Ureter (tissue), 1 donor: ENCODE results near the gene MET. TPM values are rescaled to one million over a fixed set of nuclear protein-coding genes. Genes with fewer than 3 reads are reported as not detected.
A peak's percentile ranks its signal among the peaks of the same experiment; 100 is the strongest.
"Not testable (repeated sequence)": the region's sequence is repeated elsewhere in the genome, so short reads cannot be mapped to it uniquely, and the experiment has no call there.

Experiments
- DNase-seq: peaks from one replicate; pipeline ENCODE4 v3.0.0-alpha.2; 2020; ENCODE audit warnings: low spot score
- total RNA-seq: library from RNA; stranded (reverse); gene quantifications from one replicate; pipeline ENCODE4 v1.2.4, GENCODE V29; 2023
- donor health status: DM: yes; HTN: yes; CAD: no.

Gene MET
- total RNA-seq, 1 donor from 2014 or later, result 54.1 TPM

GRCh38 chr7:116752305-116753074, 80.5 kb downstream of the MET start:
- DNase-seq, result no peak

GRCh38 chr7:116753130-116753529, 81.1 kb downstream of the MET start:
- no peak for DNase-seq

DNA sequence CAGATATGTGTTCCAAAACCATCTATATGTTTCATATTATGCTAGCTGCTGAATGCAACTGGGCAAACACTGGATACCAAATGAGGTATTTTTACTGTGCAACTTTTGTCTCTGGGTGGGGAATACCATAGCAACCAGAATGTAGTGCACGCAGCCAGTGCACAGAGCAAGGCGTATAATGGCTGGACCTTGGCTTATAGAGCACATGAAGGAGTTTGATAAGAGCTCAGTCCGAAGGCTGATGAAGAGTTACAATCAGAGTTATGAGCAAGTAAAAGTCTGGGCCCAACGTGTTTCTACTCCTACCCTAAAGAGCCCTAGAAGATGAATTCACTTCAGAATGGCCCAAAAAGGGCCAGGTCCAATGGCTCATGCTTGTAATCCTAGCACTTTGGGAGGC, 82.2 kb downstream of the MET start:
- DNase-seq, result no peak

- DNase-seq, result no peak
Measured at GRCh38 chr7:116757283-116757682, 85.3 kb downstream of the MET start.

DNA sequence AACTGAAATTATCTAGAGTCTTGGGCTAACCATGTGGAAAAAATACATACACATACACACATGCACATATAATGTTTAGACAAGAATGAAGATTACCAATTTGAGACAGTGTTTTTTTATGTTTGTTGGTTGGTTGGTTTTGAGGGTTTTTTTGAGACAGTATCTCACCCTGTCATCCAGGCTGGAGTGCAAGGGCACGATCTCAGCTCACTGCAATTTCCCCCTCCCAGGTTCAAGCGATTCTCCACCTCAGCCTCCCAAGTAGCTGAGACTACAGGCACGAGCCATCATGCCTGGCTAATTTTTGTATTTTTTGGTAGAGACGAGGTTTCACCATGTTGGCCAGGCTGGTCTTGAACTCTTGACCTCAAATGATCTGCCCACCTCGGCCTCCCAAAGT, 87.6 kb downstream of the MET start:
- DNase-seq, result not testable (repeated sequence)

- no peak for DNase-seq
Measured at GRCh38 chr7:116762971-116763370, 91.0 kb downstream of the MET start.

DNA sequence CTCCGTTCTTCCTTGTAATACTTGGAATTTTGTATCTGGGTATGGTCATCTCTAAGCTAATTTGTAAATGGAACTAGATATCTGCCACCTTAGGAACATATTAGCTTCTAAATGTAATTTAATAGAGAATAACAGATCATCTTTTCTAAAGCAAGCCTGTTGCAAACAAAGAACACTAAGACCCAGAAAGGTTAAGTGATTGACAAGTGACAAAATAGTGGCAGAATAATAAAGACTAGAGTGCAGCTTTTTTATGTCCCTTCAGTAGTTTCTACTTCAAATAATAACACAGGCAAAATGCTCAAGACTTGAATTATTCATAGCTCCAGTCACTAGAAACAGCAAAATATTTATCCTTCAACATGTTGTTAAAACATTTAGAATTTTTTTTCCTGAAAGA, 91.7 kb downstream of the MET start:
- DNase-seq, result no peak

GRCh38 chr7:116766881-116767280, 94.9 kb downstream of the MET start:
- no peak for DNase-seq

- no peak for DNase-seq
Measured at GRCh38 chr7:116769546-116769945, 97.5 kb downstream of the MET start.

GRCh38 chr7:116770941-116771340, 98.9 kb downstream of the MET start:
- DNase-seq, result no peak

DNA sequence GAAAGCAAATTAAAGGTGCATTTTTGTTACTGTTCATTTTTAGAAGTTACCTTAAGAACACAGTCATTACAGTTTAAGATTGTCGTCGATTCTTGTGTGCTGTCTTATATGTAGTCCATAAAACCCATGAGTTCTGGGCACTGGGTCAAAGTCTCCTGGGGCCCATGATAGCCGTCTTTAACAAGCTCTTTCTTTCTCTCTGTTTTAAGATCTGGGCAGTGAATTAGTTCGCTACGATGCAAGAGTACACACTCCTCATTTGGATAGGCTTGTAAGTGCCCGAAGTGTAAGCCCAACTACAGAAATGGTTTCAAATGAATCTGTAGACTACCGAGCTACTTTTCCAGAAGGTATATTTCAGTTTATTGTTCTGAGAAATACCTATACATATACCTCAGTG, 99.6 kb downstream of the MET start:
- DNase-seq, result no peak

GRCh38 chr7:116772423-116772863, 100.4 kb downstream of the MET start:
- no peak for DNase-seq

- DNase-seq, result no peak
Measured at GRCh38 chr7:116772926-116773749, 101.1 kb downstream of the MET start.

DNA sequence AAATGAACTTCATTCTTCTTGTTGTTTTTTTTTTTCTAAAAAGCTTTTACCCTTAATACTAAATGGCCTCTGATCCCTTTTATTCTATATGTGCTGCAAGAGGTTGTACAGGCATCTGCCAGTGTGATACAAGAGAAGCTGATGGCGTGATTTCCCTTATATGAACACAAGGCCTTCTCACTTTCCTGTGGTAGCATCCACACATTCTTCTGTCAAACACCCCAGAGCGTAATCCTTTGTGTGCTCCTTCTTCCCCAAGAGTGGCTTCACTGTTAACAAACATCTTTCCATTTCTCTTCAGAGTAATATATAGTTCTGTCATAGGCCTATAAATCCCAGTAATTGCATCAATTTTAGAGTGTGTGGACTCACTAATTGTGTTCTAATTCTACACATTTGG, 104.0 kb downstream of the MET start:
- no peak for DNase-seq

DNA sequence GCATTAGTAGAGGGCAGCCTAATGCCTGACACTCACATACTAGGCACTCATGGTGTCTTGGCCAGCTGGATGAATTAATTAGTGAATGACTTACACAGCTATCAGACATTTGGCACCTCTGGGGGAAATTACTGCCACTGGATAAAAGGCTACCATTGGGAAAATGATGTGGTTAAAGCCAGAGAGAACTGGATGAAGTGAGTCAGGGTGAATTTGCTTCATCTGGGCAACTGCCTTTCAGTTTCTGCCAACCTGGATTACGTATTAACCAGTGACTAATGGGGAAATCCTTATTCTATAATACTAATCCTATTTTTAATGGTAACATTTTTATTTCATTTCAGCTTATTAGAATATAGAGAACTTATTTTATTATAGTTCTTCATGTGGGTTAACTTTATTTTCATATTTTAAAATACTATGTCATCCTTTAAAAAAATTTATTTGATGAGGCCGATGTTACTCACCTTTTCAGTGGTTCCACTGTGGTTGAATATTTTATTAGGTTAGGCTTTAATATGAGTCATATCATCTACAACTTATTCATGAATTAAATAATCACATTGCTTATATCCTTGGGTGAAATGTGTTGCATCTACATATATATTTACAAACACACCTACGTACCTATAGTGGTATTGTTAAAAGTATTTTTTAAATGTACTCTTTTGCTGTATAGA, 104.8 kb downstream of the MET start:
- DNase-seq, result no peak

DNA sequence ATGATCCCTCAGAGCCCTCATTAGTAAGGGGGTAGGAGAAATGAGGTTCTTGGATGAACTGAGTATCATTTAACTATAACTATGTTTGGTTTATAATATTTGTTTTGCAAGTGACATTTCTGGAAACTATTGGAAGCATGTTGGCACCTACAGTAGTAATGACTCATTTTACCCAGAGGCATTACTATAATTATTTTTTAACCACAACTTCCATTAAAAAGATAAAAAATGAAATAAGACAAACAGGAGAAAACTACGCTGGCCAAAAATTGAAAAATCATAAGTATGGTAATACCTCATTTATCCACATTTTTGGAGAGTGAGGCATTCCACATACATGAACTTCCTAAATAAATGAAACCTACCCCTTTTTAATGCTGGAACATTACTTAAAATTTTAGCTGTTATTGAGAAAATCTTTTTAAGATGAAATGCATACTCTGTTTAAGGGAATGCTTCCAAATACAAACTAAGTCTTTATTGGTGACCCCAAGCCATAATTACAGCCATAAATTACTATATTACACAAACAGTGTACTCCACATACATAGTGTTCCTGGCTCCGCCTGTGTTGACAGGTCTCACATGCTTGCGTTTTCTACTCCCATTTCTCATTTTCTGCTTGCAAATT, 105.8 kb downstream of the MET start:
- DNase-seq, result no peak

GRCh38 chr7:116779216-116779615, 107.2 kb downstream of the MET start:
- no peak for DNase-seq

GRCh38 chr7:116779931-116780330, 107.9 kb downstream of the MET start:
- no peak for DNase-seq

- DNase-seq, result no peak
Measured at GRCh38 chr7:116780521-116780920, 108.5 kb downstream of the MET start.

DNA sequence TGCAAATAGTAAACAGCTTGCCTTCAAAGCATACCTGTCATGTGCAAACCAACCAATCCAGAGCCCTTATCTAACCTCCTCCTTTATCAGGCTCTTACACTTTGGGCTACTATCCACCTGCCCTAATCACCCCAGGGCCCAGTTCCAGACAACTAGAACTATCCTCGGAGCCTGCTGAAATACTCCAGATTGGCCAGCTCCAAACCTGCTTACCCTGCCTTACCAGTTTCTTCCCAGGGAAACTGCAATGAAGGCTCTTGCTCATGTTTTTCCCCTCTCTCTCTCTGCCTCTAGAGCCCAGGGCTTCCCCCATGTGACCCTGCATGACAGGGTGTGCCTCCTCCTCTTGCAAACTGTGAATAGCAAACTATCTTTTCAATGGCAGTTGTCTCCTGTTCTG, 109.0 kb downstream of the MET start:
- DNase-seq, result peak; percentile 85

DNA sequence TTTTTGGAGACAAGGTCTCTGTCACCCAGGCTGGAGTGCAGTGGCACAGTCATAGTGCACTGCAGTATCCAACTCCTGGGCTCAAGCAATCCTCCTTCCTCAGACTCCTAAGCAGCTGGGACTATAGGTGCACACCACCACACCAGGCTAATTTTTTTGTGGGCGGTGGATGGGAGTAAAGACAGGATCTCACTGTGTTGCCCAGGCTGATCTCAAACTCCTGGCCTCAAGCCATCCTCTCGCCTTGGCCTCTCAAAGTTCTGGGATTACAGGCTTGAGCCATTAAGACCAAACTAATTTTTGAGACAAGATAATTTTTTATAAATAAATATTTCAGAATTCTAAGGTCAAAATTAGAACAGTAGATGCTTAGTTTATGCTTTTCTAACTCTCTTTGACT, 109.6 kb downstream of the MET start:
- DNase-seq, result no peak

GRCh38 chr7:116782177-116782711, 110.2 kb downstream of the MET start:
- DNase-seq, result no peak
